ENCODE data around the gene PKHD1. TPM values are rescaled to one million over a fixed set of nuclear protein-coding genes. Genes with fewer than 3 reads are reported as not detected.

PKHD1 gene
- total and polyA plus RNA-seq, 2 of the 13 experiments (the other 11 are each of a cell fraction or from before 2014, with no cell fraction given) = 0.01 to 0.13 TPM

DNA sequence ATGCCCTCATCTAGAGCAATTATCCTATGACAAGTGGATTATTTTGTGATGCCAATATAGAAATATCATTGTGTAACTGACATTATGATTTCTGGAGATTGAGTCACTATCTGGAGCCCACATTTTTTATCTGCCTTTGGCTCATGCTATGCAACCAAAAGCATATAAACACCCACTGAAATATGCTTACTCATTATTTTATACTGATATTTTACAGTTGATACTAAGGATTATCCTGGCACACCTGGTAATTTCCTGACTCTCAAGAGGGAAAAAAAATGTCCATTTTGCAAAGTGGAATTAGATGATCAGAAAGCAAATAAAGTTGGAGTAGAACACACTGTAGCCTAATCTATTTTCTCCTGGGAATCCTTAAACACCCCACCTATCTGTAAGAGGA is 154.5 kb downstream of the PKHD1 start:
- intact Hi-C loops (cut with micrococcal nuclease; ENCODE audit: unreplicated experiment) = no loop called here
- no peak overlapping the region for H2AFZ ChIP-seq (ENCODE audit: low read length)
- no peak overlapping the region for H3K4me3 ChIP-seq (replicated peaks in 1 of 3; ENCODE audit: insufficient read depth in 1 of 3, low read depth in 2 of 3, low read length in 3 of 3)
- no peaks in the 10 kb centered on the region for H3K79me2 ChIP-seq (ENCODE audit: insufficient read depth, low read length)
- no peak for ATAC-seq
- H3K9ac ChIP-seq (ENCODE audit: insufficient read depth, low read depth, low read length) = no peak overlapping the region
- no peaks in the 10 kb centered on the region for H3K4me1 ChIP-seq (ENCODE audit: insufficient read depth, low read length)
- BruUV-seq (replicated peaks) = no TSS peak
- no peak for FAIRE-seq
- H3K4me2 ChIP-seq (ENCODE audit: low read depth, low read length) = no peak overlapping the region
- in situ Hi-C loops (cut with HindIII; ENCODE audit: extremely low pct_ligation_motif_present, low pct_unique_long_range_greater_than_20kb) = no loop called here
- CTCF ChIA-PET (ENCODE audit: low intra/inter-chr PET ratio, low total read pairs) = no interaction called here
- H3K27me3 ChIP-seq (ENCODE audit: control insufficient read depth in 1 of 2, insufficient read depth in 2 of 2, low read length in 2 of 2) = no peaks in the 10 kb centered on the region
- no peak overlapping the region for H3K27ac ChIP-seq (ENCODE audit: extremely low read length, insufficient read depth, low read length)
- POLR2A ChIA-PET = no interaction called here
- no peaks in the 10 kb centered on the region for H4K20me1 ChIP-seq (ENCODE audit: insufficient read depth, low read length)
- no peak for DNase-seq (ENCODE audit: low spot score)
- H3K36me3 ChIP-seq (replicated peaks in 1 of 2; ENCODE audit: control insufficient read depth in 1 of 2, insufficient read depth in 2 of 2, low read length in 2 of 2) = no peaks in the 10 kb centered on the region
- no peaks in the 10 kb centered on the region for H3K9me3 ChIP-seq (ENCODE audit: low read length)
- TF ChIP-seq XBP1 (CRISPR knock-in tag; IDR thresholded peaks at IDR 0.05) (no peak), SAFB2 (CRISPR knock-in tag; IDR thresholded peaks at IDR 0.05; ENCODE audit: borderline replicate concordance, low read depth) (no peak), MAFF (IDR thresholded peaks at IDR 0.05; ENCODE audit: low read depth, low read length) (peak; percentile 52; the same call in 1 of the 2 replicates), ZNF326 (CRISPR knock-in tag; IDR thresholded peaks at IDR 0.05; ENCODE audit: borderline replicate concordance) (no peak), HMGA1 (CRISPR knock-in tag; conservative IDR thresholded peaks at IDR 0.05) (no peak), EEA1 (CRISPR knock-in tag; IDR thresholded peaks at IDR 0.05; ENCODE audit: borderline replicate concordance) (no peak), MAFK (conservative IDR thresholded peaks at IDR 0.05 in 1 of 2, IDR thresholded peaks at IDR 0.05 in 1 of 2; ENCODE audit: low read length in 2 of 2) (peak; percentile 56 to 70)
- TF ChIP-seq, protein P1, sequence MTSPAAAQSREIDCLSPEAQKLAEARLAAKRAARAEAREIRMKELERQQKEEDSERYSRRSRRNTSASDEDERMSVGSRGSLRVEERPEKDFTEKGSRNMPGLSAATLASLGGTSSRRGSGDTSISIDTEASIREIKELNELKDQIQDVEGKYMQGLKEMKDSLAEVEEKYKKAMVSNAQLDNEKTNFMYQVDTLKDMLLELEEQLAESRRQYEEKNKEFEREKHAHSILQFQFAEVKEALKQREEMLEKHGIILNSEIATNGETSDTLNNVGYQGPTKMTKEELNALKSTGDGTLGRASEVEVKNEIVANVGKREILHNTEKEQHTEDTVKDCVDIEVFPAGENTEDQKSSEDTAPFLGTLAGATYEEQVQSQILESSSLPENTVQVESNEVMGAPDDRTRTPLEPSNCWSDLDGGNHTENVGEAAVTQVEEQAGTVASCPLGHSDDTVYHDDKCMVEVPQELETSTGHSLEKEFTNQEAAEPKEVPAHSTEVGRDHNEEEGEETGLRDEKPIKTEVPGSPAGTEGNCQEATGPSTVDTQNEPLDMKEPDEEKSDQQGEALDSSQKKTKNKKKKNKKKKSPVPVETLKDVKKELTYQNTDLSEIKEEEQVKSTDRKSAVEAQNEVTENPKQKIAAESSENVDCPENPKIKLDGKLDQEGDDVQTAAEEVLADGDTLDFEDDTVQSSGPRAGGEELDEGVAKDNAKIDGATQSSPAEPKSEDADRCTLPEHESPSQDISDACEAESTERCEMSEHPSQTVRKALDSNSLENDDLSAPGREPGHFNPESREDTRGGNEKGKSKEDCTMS (CRISPR knock-in tag; conservative IDR thresholded peaks at IDR 0.05) = no peak

Data from HepG2 (cell line).